ENCODE results near the gene TRIM8.

The TRIM8 gene, protein sequence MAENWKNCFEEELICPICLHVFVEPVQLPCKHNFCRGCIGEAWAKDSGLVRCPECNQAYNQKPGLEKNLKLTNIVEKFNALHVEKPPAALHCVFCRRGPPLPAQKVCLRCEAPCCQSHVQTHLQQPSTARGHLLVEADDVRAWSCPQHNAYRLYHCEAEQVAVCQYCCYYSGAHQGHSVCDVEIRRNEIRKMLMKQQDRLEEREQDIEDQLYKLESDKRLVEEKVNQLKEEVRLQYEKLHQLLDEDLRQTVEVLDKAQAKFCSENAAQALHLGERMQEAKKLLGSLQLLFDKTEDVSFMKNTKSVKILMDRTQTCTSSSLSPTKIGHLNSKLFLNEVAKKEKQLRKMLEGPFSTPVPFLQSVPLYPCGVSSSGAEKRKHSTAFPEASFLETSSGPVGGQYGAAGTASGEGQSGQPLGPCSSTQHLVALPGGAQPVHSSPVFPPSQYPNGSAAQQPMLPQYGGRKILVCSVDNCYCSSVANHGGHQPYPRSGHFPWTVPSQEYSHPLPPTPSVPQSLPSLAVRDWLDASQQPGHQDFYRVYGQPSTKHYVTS

DNA sequence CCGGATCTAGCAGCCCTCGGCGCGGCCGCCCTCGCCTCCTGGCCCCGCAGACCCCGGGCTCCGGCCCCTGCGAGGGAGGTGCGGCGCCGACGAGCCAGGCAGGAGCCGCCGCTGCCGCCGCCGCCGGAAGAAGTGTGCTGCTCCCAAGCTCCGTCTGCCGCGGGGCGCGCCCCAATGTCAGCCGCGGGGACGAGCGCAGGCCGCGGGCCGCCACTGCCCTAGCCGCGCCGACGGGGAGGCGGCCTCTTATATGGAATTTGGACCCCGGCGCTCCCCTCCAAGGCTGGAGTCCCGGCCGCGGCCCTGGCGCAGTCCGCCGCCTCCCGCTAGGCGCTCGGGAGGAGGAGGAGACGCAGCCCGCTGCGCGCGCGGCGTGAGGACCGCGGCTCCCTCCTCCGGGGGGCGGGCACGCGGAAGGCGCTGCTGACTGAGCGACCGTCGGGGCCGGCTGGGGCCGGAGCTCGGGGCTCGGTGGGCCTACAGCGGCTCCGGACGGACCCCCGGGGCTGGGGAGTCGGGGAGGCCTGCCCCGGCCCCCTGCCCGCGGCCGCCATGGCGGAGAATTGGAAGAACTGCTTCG, at the start of gene TRIM8:
TRIM8 (plus strand) TSS at position 414 of the 580 bp plus-strand sequence; CDS start at position 553, 139 bp downstream.
- Histone ChIP-seq H3K36me3 (ENCODE audit: insufficient read depth, low read length) (no peaks in the 10 kb centered on the region), H3F3A (ENCODE audit: low read depth) (0 out of 2 replicates have a peak, but pooled peaks cover 10% of the 10 kb centered on the region), H3K4me3 (ENCODE audit: low read length, poor library complexity, severe bottlenecking) (peak within 1 kb of the TSS; percentile 86), H2AFZ (ENCODE audit: low read length) (no peak within 1 kb of the TSS), H3K4me1 (ENCODE audit: insufficient read depth, low read length, poor library complexity, severe bottlenecking) (peaks cover 37% of the 10 kb centered on the region), H3K9me2 (replicated peaks; ENCODE audit: low read depth, low read length) (no peaks in the 10 kb centered on the region), H4K20me1 (ENCODE audit: insufficient read depth, low read length, poor library complexity, severe bottlenecking) (peaks cover 47% of the 10 kb centered on the region), H3K79me2 (ENCODE audit: insufficient read depth, low read length) (peaks cover 65% of the 10 kb centered on the region), H3K4me2 (ENCODE audit: low read depth, low read length, poor library complexity, severe bottlenecking) (peak within 1 kb of the TSS; percentile 100), H3K9me3 (ENCODE audit: insufficient read depth, low read depth, low read length) (no peaks in the 10 kb centered on the region), H3K27me3 (ENCODE audit: insufficient read depth, low read length, poor library complexity, severe bottlenecking) (no peaks in the 10 kb centered on the region), H3K9ac (ENCODE audit: low read depth, low read length, poor library complexity, severe bottlenecking) (peak within 1 kb of the TSS; percentile 98)
- TF ChIP-seq, protein P1, sequence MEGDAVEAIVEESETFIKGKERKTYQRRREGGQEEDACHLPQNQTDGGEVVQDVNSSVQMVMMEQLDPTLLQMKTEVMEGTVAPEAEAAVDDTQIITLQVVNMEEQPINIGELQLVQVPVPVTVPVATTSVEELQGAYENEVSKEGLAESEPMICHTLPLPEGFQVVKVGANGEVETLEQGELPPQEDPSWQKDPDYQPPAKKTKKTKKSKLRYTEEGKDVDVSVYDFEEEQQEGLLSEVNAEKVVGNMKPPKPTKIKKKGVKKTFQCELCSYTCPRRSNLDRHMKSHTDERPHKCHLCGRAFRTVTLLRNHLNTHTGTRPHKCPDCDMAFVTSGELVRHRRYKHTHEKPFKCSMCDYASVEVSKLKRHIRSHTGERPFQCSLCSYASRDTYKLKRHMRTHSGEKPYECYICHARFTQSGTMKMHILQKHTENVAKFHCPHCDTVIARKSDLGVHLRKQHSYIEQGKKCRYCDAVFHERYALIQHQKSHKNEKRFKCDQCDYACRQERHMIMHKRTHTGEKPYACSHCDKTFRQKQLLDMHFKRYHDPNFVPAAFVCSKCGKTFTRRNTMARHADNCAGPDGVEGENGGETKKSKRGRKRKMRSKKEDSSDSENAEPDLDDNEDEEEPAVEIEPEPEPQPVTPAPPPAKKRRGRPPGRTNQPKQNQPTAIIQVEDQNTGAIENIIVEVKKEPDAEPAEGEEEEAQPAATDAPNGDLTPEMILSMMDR (conservative IDR thresholded peaks at IDR 0.05; ENCODE audit: low read length): no peak
- TF ChIP-seq EZH2phosphoT487 (IDR thresholded peaks at IDR 0.05; ENCODE audit: borderline replicate concordance): no peak

DNA sequence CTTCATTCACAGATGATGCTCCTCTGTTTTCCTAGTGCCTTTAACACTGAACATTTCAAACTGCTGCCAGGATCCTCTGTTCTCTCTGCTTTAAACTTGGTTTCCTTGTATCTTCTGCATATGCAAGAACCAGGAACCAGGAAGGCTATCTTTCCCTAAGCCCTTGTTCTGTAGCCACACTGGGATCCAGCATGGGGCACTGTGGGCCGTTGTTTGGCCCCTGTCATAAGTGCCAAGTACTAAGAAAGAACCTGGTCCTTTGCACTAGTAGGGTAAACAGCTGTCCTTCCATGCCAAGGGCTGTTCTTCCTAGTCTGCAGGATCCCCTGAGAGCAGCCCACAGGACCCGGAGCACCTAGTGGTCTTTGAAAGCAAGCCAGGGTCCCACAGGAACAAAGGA, 49.0 kb upstream of the TRIM8 start:
- Histone ChIP-seq H3K79me2 (ENCODE audit: insufficient read depth, low read length) (0 out of 2 replicates have a peak, but pooled peaks cover 4% of the 10 kb centered on the region), H3K4me1 (ENCODE audit: insufficient read depth, low read length, poor library complexity, severe bottlenecking) (peaks cover 45% of the 10 kb centered on the region), H2AFZ (ENCODE audit: low read length) (no peak overlapping the region), H4K20me1 (ENCODE audit: insufficient read depth, low read length, poor library complexity, severe bottlenecking) (no peaks in the 10 kb centered on the region), H3K27me3 (ENCODE audit: insufficient read depth, low read length, poor library complexity, severe bottlenecking) (no peaks in the 10 kb centered on the region), H3K4me2 (ENCODE audit: low read depth, low read length, poor library complexity, severe bottlenecking) (no peak overlapping the region), H3K9ac (ENCODE audit: low read depth, low read length, poor library complexity, severe bottlenecking) (peak overlapping the region; percentile 56), H3K9me2 (replicated peaks; ENCODE audit: low read depth, low read length) (no peaks in the 10 kb centered on the region), H3K4me3 (ENCODE audit: low read length, poor library complexity, severe bottlenecking) (no peak overlapping the region), H3K36me3 (ENCODE audit: insufficient read depth, low read length) (peaks cover 45% of the 10 kb centered on the region; the same call in 1 of the 2 replicates), H3F3A (ENCODE audit: low read depth) (peaks cover 5% of the 10 kb centered on the region; the same call in 1 of the 2 replicates), H3K9me3 (ENCODE audit: insufficient read depth, low read depth, low read length) (no peaks in the 10 kb centered on the region)
- no peak for TF ChIP-seq EZH2phosphoT487 (IDR thresholded peaks at IDR 0.05; ENCODE audit: borderline replicate concordance)
- TF ChIP-seq, protein P1 (conservative IDR thresholded peaks at IDR 0.05; ENCODE audit: low read length): no peak

DNA sequence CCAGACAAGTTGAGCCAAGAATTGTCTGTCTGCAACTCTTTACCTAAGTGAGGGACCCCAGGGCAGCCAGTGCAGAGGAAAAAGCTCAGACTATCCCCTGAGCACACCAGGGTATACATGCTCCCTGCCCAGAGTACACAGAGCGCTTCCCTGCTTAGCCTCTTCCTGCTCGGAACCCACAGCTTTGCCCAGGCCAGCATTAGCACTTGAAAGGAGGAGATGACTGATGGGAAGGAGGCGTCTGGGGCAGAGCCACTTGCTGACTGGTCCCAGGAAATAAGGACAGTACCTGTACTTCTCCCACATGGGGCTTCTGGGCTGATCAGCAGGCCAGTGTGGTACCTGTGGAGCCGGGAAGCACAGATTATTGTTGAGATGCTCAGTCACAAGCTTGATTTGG, 48.4 kb upstream of the TRIM8 start:
- peaks cover 51% of the 10 kb centered on the region for H3K4me1 ChIP-seq (ENCODE audit: insufficient read depth, low read length, poor library complexity, severe bottlenecking)

More for the DNA sequence above, 48.4 kb upstream of the TRIM8 start:
- Histone ChIP-seq H2AFZ (ENCODE audit: low read length) (peak overlapping the region; percentile 62; the same call in 1 of the 2 replicates), H3K4me2 (ENCODE audit: low read depth, low read length, poor library complexity, severe bottlenecking) (no peak overlapping the region), H3K79me2 (ENCODE audit: insufficient read depth, low read length) (0 out of 2 replicates have a peak, but pooled peaks cover 4% of the 10 kb centered on the region), H4K20me1 (ENCODE audit: insufficient read depth, low read length, poor library complexity, severe bottlenecking) (no peaks in the 10 kb centered on the region), H3K9me2 (replicated peaks; ENCODE audit: low read depth, low read length) (no peaks in the 10 kb centered on the region), H3K9ac (ENCODE audit: low read depth, low read length, poor library complexity, severe bottlenecking) (peak overlapping the region; percentile 56), H3K36me3 (ENCODE audit: insufficient read depth, low read length) (peaks cover 47% of the 10 kb centered on the region; the same call in 1 of the 2 replicates), H3K9me3 (ENCODE audit: insufficient read depth, low read depth, low read length) (no peaks in the 10 kb centered on the region), H3F3A (ENCODE audit: low read depth) (peaks cover 5% of the 10 kb centered on the region; the same call in 1 of the 2 replicates), H3K27me3 (ENCODE audit: insufficient read depth, low read length, poor library complexity, severe bottlenecking) (no peaks in the 10 kb centered on the region), H3K4me3 (ENCODE audit: low read length, poor library complexity, severe bottlenecking) (no peak overlapping the region)
- TF ChIP-seq EZH2phosphoT487 (IDR thresholded peaks at IDR 0.05; ENCODE audit: borderline replicate concordance): no peak
- TF ChIP-seq, protein P1 (conservative IDR thresholded peaks at IDR 0.05; ENCODE audit: low read length): no peak

Measured in Loucy (cell line).